Measurements from ENCODE around the gene TRAFD1. TPM values are rescaled to one million over a fixed set of nuclear protein-coding genes. Genes with fewer than 3 reads are reported as not detected.
"Not testable (repeated sequence)": the region's sequence is repeated elsewhere in the genome, so short reads cannot be mapped to it uniquely, and the experiment has no call there.

The TRAFD1 gene
- total and polyA plus RNA-seq, 4 donors, result 16.9 to 43.1 (median 37.8) TPM

- ATAC-seq (ENCODE audit: insufficient read depth, low FRiP score) (no peak), DNase-seq (no peak)
- Histone ChIP-seq H3K9me3 (ENCODE audit: control insufficient read depth in 4 of 4, insufficient read depth in 3 of 4, low read length in 3 of 4) (peaks cover 0 to 4% (median 2%) of the 10 kb centered on the region in 4 donors), H3K9ac (ENCODE audit: insufficient read depth in 1 of 2, low read length in 2 of 2) (no peak overlapping the region), H3K36me3 (ENCODE audit: control insufficient read depth in 4 of 4, insufficient read depth in 4 of 4, low read length in 4 of 4) (peaks cover 26 to 45% (median 36%) of the 10 kb centered on the region in 4 donors), H3K4me1 (ENCODE audit: control insufficient read depth in 5 of 5, insufficient read depth in 5 of 5, low read length in 5 of 5) (peaks cover 0 to 2% (median 0%) of the 10 kb centered on the region in 5 donors), H3K4me3 (no peak overlapping the region), H3K27ac (ENCODE audit: low read depth in 1 of 2, low read length in 1 of 2) (no peak overlapping the region), H3K27me3 (ENCODE audit: control insufficient read depth in 3 of 3, insufficient read depth in 3 of 3, low read length in 2 of 3) (no peaks in the 10 kb centered on the region)
- WGBS, 2 donors, result 93 to 96% methylated on average over 8 of the region's 8 CpGs
- no peak for TF ChIP-seq CTCF (IDR thresholded peaks at IDR 0.05; ENCODE audit: control extremely low read depth, extremely low read depth)
These were observed 28.5 kb downstream of the TRAFD1 start for GRCh38 chr12:112153893-112154219.

GRCh38 chr12:112158461-112159145 is 33.2 kb downstream of the TRAFD1 start:
- not testable (repeated sequence) for ATAC-seq (ENCODE audit: insufficient read depth, low FRiP score); H3K4me1 ChIP-seq (ENCODE audit: control insufficient read depth in 5 of 5, insufficient read depth in 5 of 5, low read length in 5 of 5); H3K27me3 ChIP-seq (ENCODE audit: control insufficient read depth in 3 of 3, insufficient read depth in 3 of 3, low read length in 2 of 3); H3K9ac ChIP-seq (ENCODE audit: insufficient read depth in 1 of 2, low read length in 2 of 2); H3K4me3 ChIP-seq; H3K9me3 ChIP-seq (ENCODE audit: control insufficient read depth in 4 of 4, insufficient read depth in 3 of 4, low read length in 3 of 4); H3K27ac ChIP-seq (ENCODE audit: low read depth in 1 of 2, low read length in 1 of 2); DNase-seq
- WGBS, 2 donors, result 87 to 91% methylated on average over 11 of the region's 11 CpGs
- H3K36me3 ChIP-seq (ENCODE audit: control insufficient read depth in 4 of 4, insufficient read depth in 4 of 4, low read length in 4 of 4), result peaks cover 8 to 47% (median 34%) of the 10 kb centered on the region in 4 donors

- Histone ChIP-seq H3K9ac (ENCODE audit: insufficient read depth in 1 of 2, low read length in 2 of 2) (no peak overlapping the region), H3K4me3 (no peak overlapping the region), H3K27ac (ENCODE audit: low read depth in 1 of 2, low read length in 1 of 2) (no peak overlapping the region), H3K4me1 (ENCODE audit: control insufficient read depth in 5 of 5, insufficient read depth in 5 of 5, low read length in 5 of 5) (no peaks in the 10 kb centered on the region), H3K27me3 (ENCODE audit: control insufficient read depth in 3 of 3, insufficient read depth in 3 of 3, low read length in 2 of 3) (no peaks in the 10 kb centered on the region), H3K9me3 (ENCODE audit: control insufficient read depth in 4 of 4, insufficient read depth in 3 of 4, low read length in 3 of 4) (peaks cover 0 to 7% (median 2%) of the 10 kb centered on the region in 4 donors), H3K36me3 (ENCODE audit: control insufficient read depth in 4 of 4, insufficient read depth in 4 of 4, low read length in 4 of 4) (peaks cover 3 to 51% (median 32%) of the 10 kb centered on the region in 4 donors)
- DNase-seq, result no peak
- no peak for TF ChIP-seq CTCF (IDR thresholded peaks at IDR 0.05; ENCODE audit: control extremely low read depth, extremely low read depth)
- WGBS, 2 donors, result 97 to 99% methylated on average over 6 of the region's 6 CpGs
- ATAC-seq (ENCODE audit: insufficient read depth, low FRiP score), result no peak
These were observed 33.8 kb downstream of the TRAFD1 start for GRCh38 chr12:112159146-112159541.

GRCh38 chr12:112160611-112161010 is 35.3 kb downstream of the TRAFD1 start:
- no peak for ATAC-seq (ENCODE audit: insufficient read depth, low FRiP score)
- Histone ChIP-seq H3K27me3 (ENCODE audit: control insufficient read depth in 3 of 3, insufficient read depth in 3 of 3, low read length in 2 of 3) (no peaks in the 10 kb centered on the region), H3K27ac (ENCODE audit: low read depth in 1 of 2, low read length in 1 of 2) (no peak overlapping the region), H3K9me3 (ENCODE audit: control insufficient read depth in 4 of 4, insufficient read depth in 3 of 4, low read length in 3 of 4) (peaks cover 0 to 7% (median 2%) of the 10 kb centered on the region in 4 donors), H3K4me3 (no peak overlapping the region), H3K4me1 (ENCODE audit: control insufficient read depth in 5 of 5, insufficient read depth in 5 of 5, low read length in 5 of 5) (no peaks in the 10 kb centered on the region), H3K36me3 (ENCODE audit: control insufficient read depth in 4 of 4, insufficient read depth in 4 of 4, low read length in 4 of 4) (peaks cover 3 to 51% (median 32%) of the 10 kb centered on the region in 4 donors), H3K9ac (ENCODE audit: insufficient read depth in 1 of 2, low read length in 2 of 2) (no peak overlapping the region)
- WGBS, 2 donors, result 95 to 98% methylated on average over 6 of the region's 6 CpGs
- no peak for TF ChIP-seq CTCF (IDR thresholded peaks at IDR 0.05; ENCODE audit: control extremely low read depth, extremely low read depth)
- DNase-seq, result no peak

Data from lung (tissue), 12 donors.